DND-41 (cell line): ENCODE measurements around the gene INSM2.

Source experiments
- ATAC-seq: fragments of 200-7000 bp; cut with Tn5 transposase; 3 replicates; pipeline ENCODE4 v1.9.1; 2021; ENCODE audit warnings: low read depth; ENCODE audit not compliant: insufficient read depth
- DNase-seq: peaks from one replicate; pipeline ENCODE4 v3.0.0-alpha.2; 2020
- H2AFZ ChIP-seq: 2 replicates; pipeline ENCODE4 v1.6.0; 2012; ENCODE audit warnings: low read depth, low read length
- H3K27ac ChIP-seq: 2 replicates; pipeline ENCODE4 v1.5.1; 2012; ENCODE audit warnings: low read length, inconsistent platforms
- H3K27me3 ChIP-seq: fragments of 200-600 bp; sonication (generic); 2 replicates; pipeline ENCODE4 v1.6.0; 2012; ENCODE audit warnings: low read length, mild to moderate bottlenecking, inconsistent platforms; ENCODE audit not compliant: insufficient read depth, poor library complexity
- H3K36me3 ChIP-seq: 2 replicates; pipeline ENCODE4 v1.5.1; 2012; ENCODE audit warnings: low read length, inconsistent platforms; ENCODE audit not compliant: insufficient read depth
- H3K4me1 ChIP-seq: 2 replicates; pipeline ENCODE4 v1.5.1; 2012; ENCODE audit warnings: mild to moderate bottlenecking, low read length; ENCODE audit not compliant: insufficient read depth
- H3K4me2 ChIP-seq: 2 replicates; pipeline ENCODE4 v1.6.0; 2012; ENCODE audit warnings: mild to moderate bottlenecking, moderate library complexity, low read length, inconsistent platforms; ENCODE audit not compliant: insufficient read depth
- H3K4me3 ChIP-seq, 2 experiments: fragments of 200-600 bp in 1 of 2; shearing (Covaris generic) in 1 of 2; 2 replicates each; pipeline ENCODE4 v1.5.1; 2012 to 2016; ENCODE audit warnings: inconsistent platforms in 2 of 2, low read length in 2 of 2, mild to moderate bottlenecking in 2 of 2, low read depth in 1 of 2, moderate library complexity in 1 of 2
- H3K79me2 ChIP-seq: 2 replicates; pipeline ENCODE4 v1.6.0; 2012; ENCODE audit warnings: low read length, inconsistent platforms; ENCODE audit not compliant: insufficient read depth
- H3K9ac ChIP-seq: 2 replicates; pipeline ENCODE4 v1.6.0; 2012; ENCODE audit warnings: low read depth, mild to moderate bottlenecking, inconsistent platforms, low read length, moderate library complexity
- H3K9me3 ChIP-seq: 2 replicates; pipeline ENCODE4 v1.5.1; 2012; ENCODE audit warnings: low read length, moderate library complexity, mild to moderate bottlenecking, inconsistent platforms; ENCODE audit not compliant: insufficient read depth, severe bottlenecking
- H4K20me1 ChIP-seq: 2 replicates; pipeline ENCODE4 v1.6.0; 2012; ENCODE audit warnings: low read length; ENCODE audit not compliant: insufficient read depth
- EZH2 ChIP-seq: IDR thresholded peaks from 3 replicates; pipeline ENCODE4 v1.6.1; 2012; ENCODE audit warnings: borderline replicate concordance, low read depth, mild to moderate bottlenecking, moderate library complexity, low read length, inconsistent platforms; ENCODE audit not compliant: severe bottlenecking
- TF ChIP-seq, protein P1 (sequence below): IDR thresholded peaks from 2 replicates; pipeline ENCODE4 v1.5.1; 2012; ENCODE audit warnings: borderline replicate concordance, low read length, moderate library complexity, mild to moderate bottlenecking; ENCODE audit not compliant: poor library complexity, severe bottlenecking; ENCODE audit errors: extremely low read depth

Gene INSM2

DNA sequence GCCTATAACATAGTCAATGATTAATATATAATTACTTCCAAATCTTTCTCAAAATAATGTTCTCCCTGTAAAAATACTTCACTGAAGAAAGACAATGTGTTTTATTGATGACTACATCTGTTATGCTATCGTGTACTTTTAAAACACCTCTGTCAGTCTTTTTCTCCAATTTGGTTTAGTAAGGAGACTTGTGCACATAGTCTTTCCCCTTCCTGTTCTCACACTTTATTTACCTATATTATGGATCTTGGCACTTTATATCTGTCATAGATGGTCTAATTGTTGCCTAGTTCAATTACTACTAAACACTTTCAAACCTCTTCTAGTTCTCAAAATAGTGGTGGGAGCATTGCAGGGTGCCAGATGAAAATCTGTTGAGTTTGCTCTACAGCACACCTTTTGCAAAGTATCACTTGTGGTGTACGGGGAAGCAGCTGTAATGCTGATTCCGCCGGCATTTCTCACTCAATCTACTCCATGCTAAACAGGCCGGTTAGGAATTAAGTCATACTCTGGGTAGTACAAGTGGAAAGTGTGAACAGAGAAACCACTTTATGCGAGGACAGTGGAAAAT, 1.1 kb upstream of the INSM2 start:
- H3K27ac ChIP-seq = no peak overlapping the region
- no peaks in the 10 kb centered on the region for H3K4me1 ChIP-seq
- no peaks in the 10 kb centered on the region for H3K36me3 ChIP-seq
- no peak overlapping the region for H3K9ac ChIP-seq
- H3K4me3 ChIP-seq = no peak overlapping the region
- TF ChIP-seq, protein P1, sequence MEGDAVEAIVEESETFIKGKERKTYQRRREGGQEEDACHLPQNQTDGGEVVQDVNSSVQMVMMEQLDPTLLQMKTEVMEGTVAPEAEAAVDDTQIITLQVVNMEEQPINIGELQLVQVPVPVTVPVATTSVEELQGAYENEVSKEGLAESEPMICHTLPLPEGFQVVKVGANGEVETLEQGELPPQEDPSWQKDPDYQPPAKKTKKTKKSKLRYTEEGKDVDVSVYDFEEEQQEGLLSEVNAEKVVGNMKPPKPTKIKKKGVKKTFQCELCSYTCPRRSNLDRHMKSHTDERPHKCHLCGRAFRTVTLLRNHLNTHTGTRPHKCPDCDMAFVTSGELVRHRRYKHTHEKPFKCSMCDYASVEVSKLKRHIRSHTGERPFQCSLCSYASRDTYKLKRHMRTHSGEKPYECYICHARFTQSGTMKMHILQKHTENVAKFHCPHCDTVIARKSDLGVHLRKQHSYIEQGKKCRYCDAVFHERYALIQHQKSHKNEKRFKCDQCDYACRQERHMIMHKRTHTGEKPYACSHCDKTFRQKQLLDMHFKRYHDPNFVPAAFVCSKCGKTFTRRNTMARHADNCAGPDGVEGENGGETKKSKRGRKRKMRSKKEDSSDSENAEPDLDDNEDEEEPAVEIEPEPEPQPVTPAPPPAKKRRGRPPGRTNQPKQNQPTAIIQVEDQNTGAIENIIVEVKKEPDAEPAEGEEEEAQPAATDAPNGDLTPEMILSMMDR = no peak
- no peak for TF ChIP-seq EZH2
- no peak for ATAC-seq
- no peak overlapping the region for H2AFZ ChIP-seq
- H4K20me1 ChIP-seq = no peaks in the 10 kb centered on the region
- no peaks in the 10 kb centered on the region for H3K79me2 ChIP-seq
- H3K9me3 ChIP-seq = no peaks in the 10 kb centered on the region
- no peak overlapping the region for H3K4me2 ChIP-seq
- DNase-seq = no peak
- H3K27me3 ChIP-seq = no peaks in the 10 kb centered on the region

DNA sequence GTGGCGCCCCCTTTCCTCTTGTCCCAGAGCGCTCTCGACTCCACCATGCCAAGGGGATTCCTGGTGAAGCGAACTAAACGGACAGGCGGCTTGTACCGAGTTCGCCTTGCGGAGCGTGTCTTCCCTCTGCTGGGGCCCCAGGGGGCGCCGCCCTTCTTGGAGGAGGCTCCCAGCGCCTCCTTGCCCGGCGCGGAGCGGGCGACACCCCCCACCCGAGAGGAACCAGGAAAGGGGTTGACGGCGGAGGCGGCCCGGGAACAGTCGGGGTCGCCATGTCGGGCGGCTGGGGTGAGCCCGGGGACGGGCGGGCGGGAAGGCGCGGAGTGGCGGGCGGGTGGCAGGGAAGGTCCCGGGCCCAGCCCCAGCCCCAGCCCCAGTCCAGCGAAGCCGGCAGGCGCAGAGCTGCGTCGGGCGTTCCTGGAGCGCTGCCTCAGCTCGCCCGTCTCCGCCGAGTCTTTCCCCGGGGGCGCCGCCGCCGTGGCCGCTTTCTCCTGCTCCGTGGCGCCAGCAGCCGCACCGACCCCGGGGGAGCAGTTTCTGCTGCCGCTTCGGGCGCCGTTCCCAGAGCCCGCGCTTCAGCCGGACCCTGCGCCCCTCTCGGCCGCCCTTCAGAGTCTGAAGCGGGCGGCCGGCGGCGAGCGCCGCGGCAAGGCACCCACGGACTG, 376 bp downstream of the INSM2 start:
- H4K20me1 ChIP-seq = no peaks in the 10 kb centered on the region
- H3K9ac ChIP-seq = no peak overlapping the region
- no peak overlapping the region for H2AFZ ChIP-seq
- H3K36me3 ChIP-seq = no peaks in the 10 kb centered on the region
- no peaks in the 10 kb centered on the region for H3K27me3 ChIP-seq
- ATAC-seq (no peak), DNase-seq (no peak)
- no peaks in the 10 kb centered on the region for H3K4me1 ChIP-seq
- TF ChIP-seq, protein P1 = no peak
- TF ChIP-seq EZH2 = no peak
- no peak overlapping the region for H3K27ac ChIP-seq
- H3K79me2 ChIP-seq = no peaks in the 10 kb centered on the region
- no peak overlapping the region for H3K4me3 ChIP-seq
- H3K4me2 ChIP-seq = no peak overlapping the region
- no peaks in the 10 kb centered on the region for H3K9me3 ChIP-seq

DNA sequence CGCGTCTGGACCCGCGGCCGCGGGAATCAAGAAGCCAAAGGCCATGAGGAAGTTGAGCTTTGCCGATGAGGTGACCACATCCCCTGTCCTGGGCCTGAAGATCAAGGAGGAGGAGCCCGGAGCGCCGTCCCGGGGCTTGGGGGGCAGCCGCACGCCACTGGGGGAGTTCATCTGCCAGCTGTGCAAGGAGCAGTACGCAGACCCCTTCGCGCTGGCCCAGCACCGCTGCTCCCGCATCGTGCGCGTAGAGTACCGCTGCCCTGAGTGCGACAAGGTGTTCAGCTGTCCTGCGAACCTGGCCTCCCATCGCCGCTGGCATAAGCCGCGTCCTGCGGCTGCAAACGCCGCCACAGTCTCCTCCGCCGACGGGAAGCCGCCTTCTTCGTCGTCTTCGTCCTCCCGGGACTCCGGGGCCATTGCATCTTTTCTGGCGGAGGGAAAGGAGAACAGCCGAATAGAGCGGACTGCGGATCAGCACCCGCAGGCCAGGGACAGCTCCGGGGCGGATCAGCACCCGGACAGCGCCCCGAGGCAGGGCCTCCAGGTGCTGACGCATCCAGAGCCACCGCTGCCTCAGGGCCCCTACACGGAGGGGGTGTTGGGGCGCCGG, 1.0 kb downstream of the INSM2 start:
- Histone ChIP-seq H3K27ac (no peak overlapping the region), H3K4me1 (no peaks in the 10 kb centered on the region), H3K36me3 (no peaks in the 10 kb centered on the region), H3K79me2 (no peaks in the 10 kb centered on the region), H3K9ac (no peak overlapping the region), H4K20me1 (no peaks in the 10 kb centered on the region), H2AFZ (no peak overlapping the region), H3K4me2 (no peak overlapping the region), H3K4me3 (no peak overlapping the region), H3K9me3 (no peaks in the 10 kb centered on the region), H3K27me3 (no peaks in the 10 kb centered on the region)
- ATAC-seq (peak; percentile 76), DNase-seq (peak; percentile 43)
- no peak for TF ChIP-seq EZH2
- TF ChIP-seq, protein P1 = no peak
